AML-193 (cell line): ENCODE results near the gene BMAL2.

Source experiments
- DNase-seq, 2 experiments: peaks; one replicate each; lab custom pipeline; 2025; lab: John Stamatoyannopoulos, UW

Gene BMAL2

DNA sequence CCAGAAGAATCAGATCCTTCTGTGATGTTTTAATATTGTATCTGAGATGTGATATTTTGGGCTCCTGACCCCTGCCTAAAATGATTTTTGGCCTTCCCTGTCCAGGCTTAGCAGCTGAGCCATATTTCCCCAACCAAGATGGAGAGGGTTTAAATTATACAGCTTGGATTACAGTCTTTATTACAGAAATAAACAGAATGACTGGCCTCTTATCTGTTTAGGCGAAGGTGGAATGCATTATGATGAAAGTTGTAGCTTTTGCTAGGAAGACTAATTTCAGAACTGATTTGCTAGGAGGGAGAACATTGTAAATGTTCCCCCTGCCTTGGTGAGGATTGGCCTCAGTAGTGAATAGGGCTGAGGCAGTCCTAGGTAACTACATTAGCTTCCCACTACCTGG, 23.3 kb downstream of the BMAL2 start:
- DNase-seq, result no peak

DNA sequence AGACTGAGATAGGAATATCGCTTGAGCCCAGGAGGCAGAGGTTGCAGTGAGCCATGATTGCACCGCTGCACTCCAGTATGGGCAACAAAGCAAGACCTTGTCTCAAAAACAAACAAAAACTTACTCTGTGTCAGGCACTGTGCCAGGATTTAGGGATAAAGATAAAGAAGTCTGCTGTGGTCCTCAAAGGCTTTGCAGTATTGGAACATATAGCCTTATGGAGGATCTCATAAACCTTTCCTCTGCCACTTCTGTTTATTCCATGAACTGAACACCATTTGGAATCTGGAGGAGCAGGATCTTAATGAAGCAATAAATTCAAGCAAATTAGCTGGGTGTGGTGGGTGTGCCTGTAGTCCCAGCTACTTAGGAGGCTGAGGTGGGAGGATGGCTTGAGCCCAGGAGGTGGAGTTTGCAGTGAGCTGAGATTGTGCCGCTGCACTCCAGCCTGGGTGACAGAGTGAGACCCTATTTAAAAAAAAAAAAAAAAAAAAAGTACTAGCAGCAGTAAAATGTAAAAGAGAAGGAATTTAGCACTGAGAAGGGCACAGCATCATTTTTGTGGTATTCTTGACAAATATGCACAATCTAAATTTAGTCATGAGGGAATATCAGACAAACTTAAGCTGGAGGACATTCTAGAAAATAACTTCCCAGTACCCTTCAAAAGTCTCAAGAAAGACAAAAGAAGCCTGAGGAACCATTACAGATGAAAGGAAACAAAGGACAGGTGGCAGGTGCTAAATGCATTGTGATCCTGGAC, 27.1 kb downstream of the BMAL2 start:
- no peak for DNase-seq

DNA sequence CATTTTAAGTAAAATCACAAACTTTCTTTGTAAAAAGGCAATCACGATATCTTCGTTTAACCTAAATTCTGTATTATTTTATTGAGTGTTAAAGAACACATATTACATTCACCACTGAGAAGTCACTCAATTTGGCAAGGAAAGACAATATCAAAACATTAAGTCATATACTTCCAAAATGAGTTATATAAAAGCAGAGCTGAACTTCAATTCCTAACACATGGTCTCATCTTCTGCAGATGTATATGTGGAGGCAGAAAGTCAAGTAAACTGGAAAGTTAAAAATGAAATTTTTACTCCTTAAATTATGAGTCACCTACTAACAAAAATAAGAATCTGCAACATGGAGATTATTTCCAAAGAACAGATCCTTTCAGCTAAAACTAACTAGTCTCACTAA, 28.7 kb downstream of the BMAL2 start:
- DNase-seq, result no peak

DNA sequence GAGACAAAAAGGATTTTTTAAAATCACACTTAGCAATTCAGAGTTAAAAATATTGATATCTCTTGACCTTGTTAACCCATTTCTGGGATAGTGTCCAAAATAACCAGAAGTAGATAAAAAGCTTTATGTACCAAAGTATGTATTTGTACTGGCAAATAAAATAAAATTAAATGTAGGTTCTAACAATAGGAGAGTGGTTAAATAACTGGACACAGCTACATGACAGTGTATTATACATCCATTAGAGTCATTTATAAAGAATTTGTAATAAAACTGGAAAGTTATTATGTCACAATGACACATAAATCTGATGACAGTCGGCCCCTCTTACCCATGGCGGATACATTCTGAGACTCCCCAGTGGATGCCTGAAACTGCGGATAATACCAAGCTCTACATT, 34.0 kb downstream of the BMAL2 start:
- DNase-seq, result no peak

DNA sequence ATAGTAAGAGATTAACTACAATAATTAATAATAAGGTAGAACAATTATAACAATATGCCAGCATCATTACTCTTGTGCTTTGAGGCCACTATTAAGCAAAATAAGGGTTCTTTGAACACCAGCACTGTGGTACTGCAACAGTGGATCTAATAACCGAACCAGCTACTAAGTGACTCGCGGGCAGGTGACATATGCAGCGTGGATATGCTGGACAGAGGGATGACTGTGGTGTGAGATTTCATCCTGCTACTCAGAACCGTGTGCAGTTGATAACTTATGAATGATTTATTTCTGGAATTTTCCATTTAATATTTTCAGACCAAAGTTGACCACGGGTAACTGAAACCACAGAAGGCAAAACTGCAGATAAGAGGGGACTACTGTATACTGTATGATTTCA, 34.4 kb downstream of the BMAL2 start:
- no peak for DNase-seq

DNA sequence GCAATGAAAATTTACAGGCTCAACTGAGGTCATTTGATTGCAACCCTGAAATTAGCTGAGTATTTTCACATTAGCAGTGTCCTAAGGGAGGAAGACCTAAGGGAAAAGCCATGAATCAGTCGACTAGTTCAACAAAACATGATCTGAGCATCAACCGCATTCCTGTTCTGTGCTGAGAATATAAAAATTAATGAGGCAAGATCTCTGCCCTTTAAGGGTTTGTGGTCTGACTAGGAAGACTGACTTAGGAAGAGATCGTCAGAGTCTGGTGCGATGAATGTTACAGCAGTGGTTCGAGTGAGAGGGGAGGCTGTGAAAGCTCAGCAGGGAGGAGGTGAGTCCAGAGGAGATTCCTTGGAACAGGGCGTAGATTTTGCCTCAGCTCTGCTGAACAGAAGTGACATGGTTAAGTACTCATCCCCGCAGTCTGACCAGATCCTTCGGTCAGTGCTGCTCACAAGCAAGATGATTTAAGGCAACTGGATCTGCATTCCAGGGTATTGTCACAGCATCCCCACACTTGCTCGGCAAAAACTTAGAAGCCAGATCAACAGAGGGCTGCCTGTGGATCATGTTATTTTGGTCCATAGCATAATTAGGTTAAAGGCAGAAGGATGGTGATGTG, 49.6 kb downstream of the BMAL2 start:
- DNase-seq, result no peak
